ENCODE results near the gene MYL7.

The MYL7 gene

GRCh38 chr7:44167920-44168319, 26.8 kb upstream of the MYL7 start:
- no peak for ATAC-seq

DNA sequence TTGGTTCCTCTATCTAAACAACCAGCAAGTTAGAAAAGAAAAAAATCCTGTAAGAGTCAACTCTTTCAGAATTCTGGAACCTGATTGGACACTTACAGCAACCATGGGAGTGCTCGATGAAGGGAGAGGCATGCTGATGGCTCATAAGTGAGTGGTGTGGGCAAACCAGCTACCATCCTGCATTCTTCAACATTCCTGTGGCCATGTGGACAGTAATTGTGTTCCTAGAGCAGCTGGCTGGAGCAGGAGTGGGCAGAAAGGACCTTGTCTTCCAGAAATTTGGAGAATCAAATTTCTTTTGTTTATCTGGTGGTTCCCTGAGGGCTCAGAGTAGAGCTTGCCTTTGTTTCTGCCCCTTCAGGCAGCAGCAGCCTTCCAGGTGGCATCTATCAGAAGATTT, 22.5 kb upstream of the MYL7 start:
- no peak for ATAC-seq

DNA sequence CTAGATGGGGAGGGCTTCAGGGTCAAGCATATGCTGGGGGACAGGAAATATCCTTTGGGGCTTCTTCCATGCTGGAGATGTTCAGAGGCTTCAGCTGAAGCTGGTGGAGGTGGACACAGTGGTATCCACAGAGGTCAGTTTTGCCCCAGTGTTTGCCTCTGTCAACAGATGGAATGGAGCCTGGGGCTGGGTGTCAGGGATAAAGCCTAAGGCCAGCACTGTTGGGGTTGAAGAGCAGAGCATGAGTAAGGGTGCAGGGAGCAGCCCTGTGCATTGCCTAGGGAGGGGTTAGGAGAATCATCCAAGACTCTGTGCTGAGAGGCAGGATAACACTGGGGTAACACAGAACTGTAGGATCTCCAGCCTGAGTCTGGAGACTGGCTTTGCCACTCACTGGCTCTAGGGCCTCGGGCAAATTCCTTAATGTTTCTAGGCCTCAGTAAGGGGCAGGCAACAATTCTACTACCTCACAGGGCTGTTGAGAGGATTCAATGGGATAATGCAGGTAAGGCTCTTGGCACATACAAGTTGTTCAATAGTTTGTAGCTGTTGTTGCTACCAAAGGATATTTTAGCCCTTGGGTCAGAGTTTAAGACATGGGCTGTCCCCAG, 21.8 kb upstream of the MYL7 start:
- no peak for ATAC-seq

GRCh38 chr7:44162179-44162578, 21.0 kb upstream of the MYL7 start:
- no peak for ATAC-seq

- no peak for ATAC-seq
Observed at GRCh38 chr7:44161371-44161770, 20.2 kb upstream of the MYL7 start.

DNA sequence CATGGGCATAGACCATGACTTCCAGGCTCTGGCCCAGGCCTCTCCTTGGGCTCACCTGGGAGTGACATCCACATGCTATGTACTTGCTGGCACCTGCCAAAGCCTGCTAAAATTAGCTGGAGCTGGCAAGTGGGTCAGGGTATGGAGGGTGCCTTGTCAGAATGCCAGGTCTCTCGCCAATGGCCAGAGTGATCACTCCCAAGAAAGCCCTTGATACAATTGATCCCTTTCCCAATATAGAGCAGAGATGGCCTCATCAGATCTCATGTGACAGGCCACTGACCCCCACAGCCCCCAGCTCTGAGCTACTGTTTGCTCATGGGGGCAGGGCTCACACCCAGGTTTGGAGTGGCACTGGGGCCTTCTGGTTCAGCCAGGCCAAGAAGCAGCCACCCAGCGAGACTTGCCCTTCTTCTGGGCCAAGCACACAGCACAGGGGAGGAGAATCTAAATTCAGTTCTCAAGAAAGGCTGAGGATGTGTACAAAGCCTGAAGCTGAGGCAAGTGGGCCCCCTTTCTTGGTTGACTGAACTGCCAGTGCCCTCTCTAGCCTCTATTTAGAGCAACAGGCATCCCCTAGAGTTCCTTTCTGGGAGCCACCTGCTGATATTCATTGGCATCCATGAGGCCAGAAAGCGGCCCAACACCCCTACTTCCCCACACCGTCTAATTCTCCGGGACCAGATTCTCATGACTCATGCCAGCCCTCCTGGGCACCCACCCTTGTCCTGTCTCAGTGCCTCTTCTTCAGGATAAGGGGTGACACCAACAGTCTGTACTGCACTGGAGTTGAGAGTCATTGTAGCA, 18.9 kb upstream of the MYL7 start:
- no peak for ATAC-seq

DNA sequence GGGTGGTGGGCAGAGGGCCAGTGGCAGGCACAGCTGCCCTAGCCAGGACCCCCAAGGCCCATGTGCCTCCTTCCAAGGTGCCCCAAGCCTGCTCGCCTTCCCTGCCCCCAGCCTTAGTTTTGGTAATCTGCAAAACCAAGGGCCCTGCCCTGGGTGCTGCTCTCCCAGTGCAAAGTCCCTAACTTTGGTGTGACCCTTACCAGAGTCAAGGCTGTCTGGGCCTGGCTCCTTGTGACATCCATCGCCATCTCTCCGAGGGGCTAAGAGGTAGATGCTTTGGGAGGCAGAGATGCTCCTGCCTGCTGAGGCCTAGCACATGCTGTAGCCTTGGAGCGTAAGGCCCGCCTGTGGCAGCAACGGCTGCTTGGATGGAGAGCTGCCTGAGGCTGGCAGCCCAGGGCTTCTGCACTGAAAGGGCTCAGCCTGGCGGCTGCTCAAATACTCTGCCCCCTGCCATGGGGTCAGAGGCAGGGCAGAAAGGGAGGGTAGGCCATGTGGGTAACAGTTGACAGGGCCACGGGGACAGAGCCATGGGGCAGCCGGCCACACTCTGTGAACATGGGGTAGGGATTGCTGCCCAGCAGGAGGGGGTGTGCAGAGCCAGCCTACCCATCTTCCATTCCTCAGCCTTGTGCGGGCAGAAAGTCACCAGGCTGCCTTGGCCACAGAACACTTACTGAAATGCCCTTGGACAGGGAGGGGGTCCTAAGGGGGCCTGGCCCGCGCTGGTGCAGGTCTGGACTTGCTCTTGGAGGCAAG, 17.9 kb upstream of the MYL7 start:
- no peak for ATAC-seq

GRCh38 chr7:44158096-44158872, 17.2 kb upstream of the MYL7 start:
- ATAC-seq = no peak

DNA sequence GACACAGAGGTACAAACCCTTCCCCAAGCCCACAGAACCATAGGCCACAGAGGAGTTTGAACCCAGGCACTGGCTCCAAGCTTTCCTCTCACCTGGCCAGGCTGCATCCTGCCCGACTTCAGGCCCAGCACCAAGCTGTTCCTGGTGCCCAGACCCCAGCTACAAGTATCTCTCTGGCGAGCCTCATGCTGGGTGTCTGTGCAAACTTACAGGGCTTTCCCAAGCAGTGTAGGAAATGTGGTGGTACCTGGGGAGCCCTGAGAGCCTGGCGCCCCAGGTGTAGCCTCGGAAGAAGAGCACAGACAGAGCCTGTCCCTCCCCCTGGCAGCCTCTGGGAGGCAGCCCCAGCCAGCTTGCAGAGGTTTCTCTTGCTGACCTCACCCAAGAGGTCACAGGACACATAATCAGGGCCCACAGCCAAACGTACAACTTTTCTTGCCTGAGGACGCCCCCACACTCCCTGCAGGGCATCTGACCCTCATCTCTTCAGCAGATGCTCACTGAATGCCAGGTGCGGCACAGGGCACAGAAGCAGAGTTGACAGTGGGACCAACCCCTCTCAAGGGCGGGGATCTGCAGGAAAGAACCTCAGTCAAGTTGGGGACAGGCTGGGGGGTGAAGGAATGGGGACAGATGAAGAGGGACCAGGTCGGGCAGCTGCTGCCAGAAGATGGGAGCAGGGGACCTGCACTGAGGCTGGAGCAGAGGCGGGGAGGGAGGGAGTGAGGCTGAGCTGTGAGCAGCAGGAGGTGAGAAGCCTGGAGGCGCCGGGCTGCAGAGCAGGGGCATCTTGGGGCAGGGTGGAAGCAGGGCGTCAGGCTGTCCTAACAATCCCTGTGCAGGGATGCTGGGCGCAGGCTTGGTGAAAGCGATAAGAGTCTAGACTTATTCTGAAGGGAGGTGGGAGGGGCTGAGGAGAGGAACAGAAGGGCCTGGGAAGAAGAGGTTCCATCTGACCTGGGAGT, 16.3 kb upstream of the MYL7 start:
- ATAC-seq = no peak

DNA sequence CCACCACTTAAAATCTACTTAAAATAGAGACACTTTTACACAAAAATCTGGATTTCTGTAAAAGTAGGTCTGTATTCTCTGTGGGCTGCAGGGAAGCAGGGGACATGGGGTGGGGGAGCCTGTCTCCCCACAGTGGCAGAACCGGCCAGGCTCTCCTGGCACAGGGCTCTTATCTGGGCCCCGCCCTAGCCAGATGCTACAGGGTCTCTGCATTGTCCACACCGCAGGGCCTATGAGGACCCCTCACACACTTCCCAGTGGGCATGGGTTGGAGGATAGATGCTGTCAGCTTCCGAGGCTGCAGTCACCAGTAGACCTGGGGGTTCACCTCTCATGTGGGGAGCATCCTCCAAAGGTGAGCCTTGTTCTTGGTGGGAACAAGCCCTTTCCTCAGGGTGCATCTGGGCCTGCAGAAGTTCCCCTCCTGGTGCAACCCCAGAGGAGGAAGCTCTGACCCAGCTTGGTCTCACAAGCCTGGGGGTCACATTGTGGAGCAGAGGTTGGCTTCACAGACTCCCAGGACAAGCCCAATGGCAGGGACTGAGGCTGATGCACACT, 15.4 kb upstream of the MYL7 start:
- no peak for ATAC-seq

DNA sequence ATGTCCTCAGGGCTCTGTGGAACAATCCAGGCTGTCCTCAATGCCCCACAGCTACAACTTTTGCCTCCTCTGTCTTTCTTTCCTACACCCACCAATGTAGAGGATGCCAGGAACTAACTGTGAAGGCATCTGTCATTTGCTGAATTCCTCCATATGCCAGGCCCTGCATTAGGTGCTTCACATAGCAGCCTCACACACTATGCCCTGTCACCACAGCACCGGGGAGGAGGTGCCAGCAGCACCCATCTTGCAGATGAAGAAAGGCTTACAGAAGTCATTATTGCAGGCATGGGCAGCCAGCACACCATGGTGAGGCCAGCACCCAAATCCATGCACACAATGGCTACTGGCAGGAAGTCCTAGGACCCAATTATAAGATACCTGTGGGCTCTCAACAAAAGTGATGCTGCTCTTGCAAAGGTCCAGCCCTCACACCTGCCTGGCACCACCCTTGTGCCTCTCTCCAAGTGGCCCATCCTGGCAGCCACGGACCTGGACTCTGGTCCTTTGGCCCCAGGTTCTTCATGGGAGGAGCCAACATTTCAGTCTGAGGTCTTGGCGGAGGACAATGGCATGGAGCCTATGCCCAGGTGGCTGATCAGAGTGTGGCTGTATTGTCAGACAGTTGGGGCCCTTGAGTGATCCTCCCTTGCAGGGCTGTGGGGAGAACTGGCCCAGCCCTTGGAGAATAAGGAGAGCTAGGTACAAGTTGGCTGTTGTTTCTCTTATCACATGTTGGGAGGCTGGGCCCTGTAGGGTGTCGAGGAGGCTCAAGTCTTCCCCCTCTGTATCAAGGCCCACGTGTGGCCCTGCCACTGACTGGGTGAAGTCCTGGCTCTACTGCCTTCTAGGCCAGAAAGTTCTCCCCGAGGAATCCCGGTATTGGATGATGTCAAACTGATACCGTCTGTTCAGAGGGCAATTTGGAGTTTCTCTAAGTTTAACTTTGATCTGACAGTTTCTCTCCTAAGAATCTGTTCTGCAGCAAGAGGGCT, 14.4 kb upstream of the MYL7 start:
- ATAC-seq = no peak

DNA sequence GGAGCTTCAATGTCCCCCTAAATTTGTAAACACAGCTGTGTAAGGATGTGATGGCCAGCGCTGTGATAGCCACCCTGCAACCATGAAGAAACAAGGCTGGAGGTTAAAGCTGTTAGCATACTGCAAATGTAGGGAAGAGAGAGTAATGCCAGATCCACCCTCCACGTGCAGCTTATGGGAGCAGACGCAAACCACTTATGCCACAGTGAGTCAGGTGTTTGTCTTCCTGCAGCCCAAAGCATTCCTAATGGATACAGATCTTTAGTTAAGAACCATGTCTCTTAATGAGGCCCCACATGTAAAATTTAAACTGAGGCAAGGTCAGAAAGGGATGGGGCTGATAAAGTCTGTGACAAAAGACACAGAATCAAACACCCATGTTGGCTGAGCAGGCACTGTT, 13.6 kb upstream of the MYL7 start:
- ATAC-seq = no peak

GRCh38 chr7:44153948-44154335, 12.8 kb upstream of the MYL7 start:
- no peak for ATAC-seq

DNA sequence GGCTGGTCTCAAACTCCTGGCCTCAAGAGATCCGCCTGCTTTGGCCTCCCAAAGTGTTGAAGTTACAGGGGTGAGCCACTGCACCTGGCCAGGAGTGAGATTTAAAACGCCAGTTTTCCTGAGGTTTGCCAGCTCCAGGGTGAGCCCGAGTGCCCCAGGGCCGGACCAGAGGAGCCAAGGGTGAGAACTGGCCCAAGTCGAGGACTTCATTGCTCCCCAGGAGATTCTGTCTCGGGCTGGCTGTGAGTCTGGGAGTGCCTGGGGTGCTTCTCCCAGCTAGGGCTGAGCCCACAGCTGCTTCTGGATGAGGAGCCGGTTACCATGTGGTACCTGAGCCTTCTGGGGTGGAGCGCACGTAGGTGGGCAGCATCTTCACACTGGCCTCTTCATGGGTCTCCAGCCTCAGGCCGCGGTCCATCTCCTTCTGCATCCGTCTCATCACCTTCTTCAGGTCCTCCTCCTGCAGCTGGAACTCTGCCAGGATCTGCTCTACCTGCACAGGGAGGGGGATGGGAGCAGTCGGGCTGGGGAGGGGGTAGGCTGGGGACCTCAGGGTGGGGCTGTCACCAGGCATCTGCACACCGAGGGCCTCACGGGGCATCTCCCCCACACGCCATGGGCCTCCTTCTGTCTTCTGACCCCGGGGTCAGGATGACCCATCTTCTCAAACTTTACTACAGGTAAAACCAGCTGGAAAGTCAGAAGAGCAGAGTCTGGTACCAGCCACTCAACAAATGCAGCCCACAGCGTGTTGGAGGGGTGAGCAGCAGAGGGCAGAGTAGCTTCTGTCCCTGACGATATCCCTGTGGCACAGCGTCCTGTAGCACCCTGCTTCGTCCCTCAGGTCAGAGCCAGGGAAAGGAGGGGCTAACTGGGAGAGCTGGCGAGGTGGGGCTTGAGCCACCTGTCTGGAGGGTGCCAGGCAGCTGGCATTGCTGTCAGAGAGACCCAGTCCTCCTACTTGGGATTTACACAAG, 12.1 kb upstream of the MYL7 start:
- ATAC-seq = no peak

DNA sequence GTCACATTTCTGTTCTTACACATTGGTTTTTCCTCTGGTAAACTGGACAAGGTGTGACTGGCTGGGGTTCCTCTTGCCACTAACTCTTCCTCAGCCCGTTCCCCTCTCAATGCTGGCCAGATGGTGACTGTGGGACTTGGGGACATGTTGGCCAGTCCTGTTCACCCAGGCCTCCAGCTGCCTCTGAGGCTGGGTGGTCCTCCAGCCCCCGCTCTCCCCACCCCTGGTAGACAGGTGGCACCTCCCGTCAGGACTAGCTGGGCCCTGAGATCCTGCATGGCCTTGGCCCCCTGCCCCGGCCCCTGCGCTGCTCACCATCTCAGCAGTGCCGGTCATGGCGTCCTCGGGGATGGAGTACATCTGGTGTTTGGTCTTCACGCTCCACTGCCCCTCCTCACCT, 10.8 kb upstream of the MYL7 start:
- no peak for ATAC-seq

GRCh38 chr7:44150966-44151941, 10.1 kb upstream of the MYL7 start:
- no peak for ATAC-seq

DNA sequence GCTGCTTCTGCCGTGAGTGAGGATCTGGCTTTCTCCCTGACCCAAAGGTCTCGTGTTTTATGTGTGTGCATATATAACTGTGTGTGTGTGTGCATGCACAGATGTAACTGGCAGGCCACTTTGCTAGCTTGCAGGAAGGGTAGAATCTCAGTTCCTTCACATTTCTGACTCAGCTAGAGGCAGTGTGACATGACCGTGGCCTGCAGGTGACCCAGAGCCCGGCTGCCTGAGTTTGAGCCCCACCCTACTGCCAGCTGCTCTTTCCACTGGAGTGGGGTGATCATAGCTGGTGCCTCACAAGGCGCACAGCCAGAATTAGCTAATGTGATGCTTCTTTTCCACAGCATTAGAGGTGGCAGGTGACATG, 9.3 kb upstream of the MYL7 start:
- ATAC-seq = no peak

All from activated CD4-positive, CD25-positive, alpha-beta regulatory T cell treated with anti-CD3 and anti-CD28 coated beads, Interleukin-2, amount 50 U/mL, for 24 hours (primary cell).